Measurements from ENCODE around the gene CYP39A1. TPM values are rescaled to one million over a fixed set of nuclear protein-coding genes. Genes with fewer than 3 reads are reported as not detected.

CYP39A1 gene
- not detected in 2 replicates for total RNA-seq
- total RNA-seq (2013): 0.12 TPM
- not detected in 2 replicates for polyA plus RNA-seq
- polyA minus RNA-seq: not detected in 2 replicates

GRCh38 chr6:46652603-46653438 lies at the start of gene CYP39A1, which contains the start of gene SLC25A27:
Gene CYP39A1 (minus strand): TSS chr6:46652818. CDS start chr6:46652582, 236 bp downstream.
Gene SLC25A27 (plus strand): TSS chr6:46652975. CDS start chr6:46653193, 218 bp downstream.
- H3K79me2 ChIP-seq (ENCODE audit: control insufficient read depth, insufficient read depth, low read length): no peaks in the 10 kb centered on the region
- peak within 1 kb of the TSS; percentile 90 for H2AFZ ChIP-seq (ENCODE audit: insufficient read depth, low read depth, low read length, poor library complexity, severe bottlenecking)
- peaks cover 54% of the 10 kb centered on the region for H3K27me3 Mint-ChIP-seq
- H3K27me3 ChIP-seq (replicated peaks in 1 of 4; ENCODE audit: control extremely low read depth in 1 of 4, control insufficient read depth in 3 of 4, insufficient read depth in 4 of 4, low read length in 3 of 4): peaks cover 0 to 23% (median 13%) of the 10 kb centered on the region in 4 experiments
- peak within 1 kb of the TSS; percentile 77 for H3K9ac ChIP-seq (ENCODE audit: low read length)
- peaks cover 16% of the 10 kb centered on the region for H3K4me1 Mint-ChIP-seq
- H4K20me1 ChIP-seq (ENCODE audit: control insufficient read depth, insufficient read depth, low read length, poor library complexity, severe bottlenecking): no peaks in the 10 kb centered on the region
- H3K4me1 ChIP-seq (ENCODE audit: control insufficient read depth in 2 of 2, insufficient read depth in 2 of 2, low read length in 2 of 2): peaks cover 11 to 12% of the 10 kb centered on the region in 2 donors
- H3K9me3 Mint-ChIP-seq (ENCODE audit: insufficient read depth): no peaks in the 10 kb centered on the region
- no peaks in the 10 kb centered on the region for H3K36me3 ChIP-seq (replicated peaks in 1 of 2; ENCODE audit: control extremely low read depth in 1 of 2, control insufficient read depth in 1 of 2, extremely low read depth in 1 of 2, insufficient read depth in 2 of 2, low read length in 1 of 2)
- no peak within 1 kb of the TSS for H3K27ac ChIP-seq (ENCODE audit: low read length in 2 of 2)
- TF ChIP-seq CTCF (IDR thresholded peaks at IDR 0.05) (no peak), EZH2 (IDR thresholded peaks at IDR 0.05; ENCODE audit: borderline replicate concordance, insufficient read depth, low read depth, low read length, poor library complexity, severe bottlenecking) (no peak)
- peak within 1 kb of the TSS; percentile 93 for H3K4me2 ChIP-seq (replicated peaks; ENCODE audit: low read depth, low read length, poor library complexity, severe bottlenecking)
- intact Hi-C loops (cut with micrococcal nuclease): loop anchor here (1.0 to 10.0 kb wide), 2 partner anchors 433 to 518 kb away; no protein-coding TSS in a partner anchor
- H3K4me3 Mint-ChIP-seq: peak within 1 kb of the TSS; percentile 95
- ChIA-PET POLR2A (no interaction called here), CTCF (no interaction called here)
- H3K27ac Mint-ChIP-seq: peak within 1 kb of the TSS; percentile 22
- peak within 1 kb of the TSS; percentile 55 to 82 (median 77) for H3K4me3 ChIP-seq (ENCODE audit: control extremely low read depth in 1 of 5, extremely low read depth in 1 of 5, insufficient read depth in 1 of 5, low read depth in 2 of 5, low read length in 4 of 5)
- under 1% methylated on average over 63 of the region's 72 CpGs for WGBS (ENCODE audit: insufficient coverage)
- DNase-seq (peak; percentile 84), ATAC-seq (ENCODE audit: low read depth) (peak; percentile 100)
- no peaks in the 10 kb centered on the region for H3K9me3 ChIP-seq (ENCODE audit: control extremely low read depth in 1 of 3, control insufficient read depth in 2 of 3, insufficient read depth in 1 of 3, low read length in 2 of 3)

- ChIA-PET POLR2A (no interaction called here), CTCF (no interaction called here)
- intact Hi-C loops (cut with micrococcal nuclease): no loop called here
Observed at GRCh38 chr6:46699970-46700369, 47.4 kb upstream of the CYP39A1 start.

More at GRCh38 chr6:46699970-46700369, 47.4 kb upstream of the CYP39A1 start:
- DNase-seq (no peak), ATAC-seq (ENCODE audit: low read depth) (no peak)
- Histone ChIP-seq H3K36me3 (replicated peaks in 1 of 2; ENCODE audit: control extremely low read depth in 1 of 2, control insufficient read depth in 1 of 2, extremely low read depth in 1 of 2, insufficient read depth in 2 of 2, low read length in 1 of 2) (no peaks in the 10 kb centered on the region), H3K9ac (ENCODE audit: low read length) (no peak overlapping the region), H3K4me1 (ENCODE audit: control insufficient read depth in 2 of 2, insufficient read depth in 2 of 2, low read length in 2 of 2) (no peaks in the 10 kb centered on the region), H3K27me3 (replicated peaks in 1 of 4; ENCODE audit: control extremely low read depth in 1 of 4, control insufficient read depth in 3 of 4, insufficient read depth in 4 of 4, low read length in 3 of 4) (peaks cover 0 to 9% (median 1%) of the 10 kb centered on the region in 4 experiments), H3K79me2 (ENCODE audit: control insufficient read depth, insufficient read depth, low read length) (no peaks in the 10 kb centered on the region), H4K20me1 (ENCODE audit: control insufficient read depth, insufficient read depth, low read length, poor library complexity, severe bottlenecking) (no peaks in the 10 kb centered on the region), H3K4me2 (replicated peaks; ENCODE audit: low read depth, low read length, poor library complexity, severe bottlenecking) (no peak overlapping the region), H3K4me3 (ENCODE audit: control extremely low read depth in 1 of 5, extremely low read depth in 1 of 5, insufficient read depth in 1 of 5, low read depth in 2 of 5, low read length in 4 of 5) (no peak overlapping the region), H3K27ac (ENCODE audit: low read length in 2 of 2) (no peak overlapping the region), H2AFZ (ENCODE audit: insufficient read depth, low read depth, low read length, poor library complexity, severe bottlenecking) (no peak overlapping the region), H3K9me3 (ENCODE audit: control extremely low read depth in 1 of 3, control insufficient read depth in 2 of 3, insufficient read depth in 1 of 3, low read length in 2 of 3) (no peaks in the 10 kb centered on the region)
- H3K27ac Mint-ChIP-seq: no peak overlapping the region
- no peaks in the 10 kb centered on the region for H3K4me1 Mint-ChIP-seq
- H3K27me3 Mint-ChIP-seq: peaks cover 25% of the 10 kb centered on the region
- WGBS (ENCODE audit: insufficient coverage): no CpG with 5 or more reads among the region's 1 CpG
- no peak for TF ChIP-seq CTCF (IDR thresholded peaks at IDR 0.05)
- no peak for TF ChIP-seq EZH2 (IDR thresholded peaks at IDR 0.05; ENCODE audit: borderline replicate concordance, insufficient read depth, low read depth, low read length, poor library complexity, severe bottlenecking)
- H3K4me3 Mint-ChIP-seq: no peak overlapping the region
- H3K9me3 Mint-ChIP-seq (ENCODE audit: insufficient read depth): no peaks in the 10 kb centered on the region
